Measurements from ENCODE around the gene TIGD4.

- TF ChIP-seq CTCF (IDR thresholded peaks at IDR 0.05): no peak
- no peak for TF ChIP-seq EZH2 (IDR thresholded peaks at IDR 0.05; ENCODE audit: borderline replicate concordance, insufficient read depth, low read depth, low read length, poor library complexity, severe bottlenecking)
Measured at GRCh38 chr4:152773339-152773738, 6.2 kb downstream of the TIGD4 start.

All from B cell (primary cell).